ENCODE results near the gene METRNL.

DNA sequence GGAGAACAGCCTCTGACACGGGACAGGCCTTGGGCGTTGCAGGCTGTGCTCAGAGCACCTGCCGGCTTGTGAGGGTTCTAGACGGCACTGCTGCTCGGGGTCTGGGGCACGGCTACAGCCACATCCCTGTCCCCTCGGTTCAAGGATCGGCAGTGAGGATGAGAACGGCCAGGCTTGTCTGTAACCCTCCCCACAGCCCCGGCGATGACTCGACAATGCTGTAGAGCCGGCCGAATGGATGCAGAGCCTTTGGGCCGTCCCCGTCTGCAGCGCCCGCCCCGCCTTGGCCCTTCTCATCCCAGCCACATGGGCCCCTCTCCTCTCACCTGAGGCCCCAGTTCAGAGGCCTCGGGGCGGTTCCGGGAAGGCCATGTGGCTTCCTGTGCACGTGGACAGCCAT, 49.0 kb upstream of the METRNL start:
- TF ChIP-seq, protein P1, sequence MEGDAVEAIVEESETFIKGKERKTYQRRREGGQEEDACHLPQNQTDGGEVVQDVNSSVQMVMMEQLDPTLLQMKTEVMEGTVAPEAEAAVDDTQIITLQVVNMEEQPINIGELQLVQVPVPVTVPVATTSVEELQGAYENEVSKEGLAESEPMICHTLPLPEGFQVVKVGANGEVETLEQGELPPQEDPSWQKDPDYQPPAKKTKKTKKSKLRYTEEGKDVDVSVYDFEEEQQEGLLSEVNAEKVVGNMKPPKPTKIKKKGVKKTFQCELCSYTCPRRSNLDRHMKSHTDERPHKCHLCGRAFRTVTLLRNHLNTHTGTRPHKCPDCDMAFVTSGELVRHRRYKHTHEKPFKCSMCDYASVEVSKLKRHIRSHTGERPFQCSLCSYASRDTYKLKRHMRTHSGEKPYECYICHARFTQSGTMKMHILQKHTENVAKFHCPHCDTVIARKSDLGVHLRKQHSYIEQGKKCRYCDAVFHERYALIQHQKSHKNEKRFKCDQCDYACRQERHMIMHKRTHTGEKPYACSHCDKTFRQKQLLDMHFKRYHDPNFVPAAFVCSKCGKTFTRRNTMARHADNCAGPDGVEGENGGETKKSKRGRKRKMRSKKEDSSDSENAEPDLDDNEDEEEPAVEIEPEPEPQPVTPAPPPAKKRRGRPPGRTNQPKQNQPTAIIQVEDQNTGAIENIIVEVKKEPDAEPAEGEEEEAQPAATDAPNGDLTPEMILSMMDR (IDR thresholded peaks at IDR 0.05; ENCODE audit: insufficient read depth, low read length, poor library complexity, severe bottlenecking) = no peak
- TF ChIP-seq EZH2phosphoT487 (conservative IDR thresholded peaks at IDR 0.05; ENCODE audit: low read length) = no peak

All from SU-DHL-6 (cell line).